Glutamatergic neuron (in vitro differentiated cells): ENCODE measurements around the gene GDI1. TPM values are rescaled to one million over a fixed set of nuclear protein-coding genes. Genes with fewer than 3 reads are reported as not detected.

ENCODE experiments used
- DNase-seq: peaks from one replicate; pipeline ENCODE4 v3.0.0; 2022
- H3K27ac Mint-ChIP-seq: one replicate; pipeline ENCODE4 v1.8.0; 2020; ENCODE audit warnings: mild to moderate bottlenecking, mixed read lengths, inconsistent platforms; ENCODE audit not compliant: unreplicated experiment
- H3K27me3 Mint-ChIP-seq: one replicate; pipeline ENCODE4 v1.8.0; 2020; ENCODE audit warnings: mild to moderate bottlenecking, moderate library complexity, mixed read lengths, inconsistent platforms; ENCODE audit not compliant: unreplicated experiment
- H3K36me3 Mint-ChIP-seq: one replicate; pipeline ENCODE4 v1.8.0; 2020; ENCODE audit warnings: mild to moderate bottlenecking, mixed read lengths, inconsistent platforms; ENCODE audit not compliant: unreplicated experiment
- H3K4me1 Mint-ChIP-seq: one replicate; pipeline ENCODE4 v1.8.0; 2020; ENCODE audit warnings: mild to moderate bottlenecking, low read depth, mixed read lengths, inconsistent platforms; ENCODE audit not compliant: unreplicated experiment
- H3K4me3 Mint-ChIP-seq: one replicate; pipeline ENCODE4 v1.8.0; 2020; ENCODE audit warnings: mild to moderate bottlenecking, mixed read lengths, inconsistent platforms; ENCODE audit not compliant: unreplicated experiment
- H3K9me3 Mint-ChIP-seq: one replicate; pipeline ENCODE4 v1.8.0; 2020; ENCODE audit warnings: mild to moderate bottlenecking, moderate library complexity, mixed read lengths, inconsistent platforms; ENCODE audit not compliant: unreplicated experiment
- CTCF ChIP-seq: fragments of 200-600 bp; sonication (generic); IDR thresholded peaks from one replicate; pipeline ENCODE4 v1.5.0; 2021; ENCODE audit not compliant: partially characterized antibody, unreplicated experiment
- total RNA-seq: library from RNA; stranded (reverse); fragmentation: NEBNext Ultra II Directional; extraction: Animal tissue kit (Norgen Biotek cat#: 25700); gene quantifications from one replicate; pipeline ENCODE4 v1.2.1, GENCODE V29; 2021; ENCODE audit not compliant: unreplicated experiment

GDI1 gene
- total RNA-seq, 1 donor from 2014 or later: 730 TPM

GRCh38 chrX:154449618-154450017, 12.7 kb downstream of the GDI1 start:
- TF ChIP-seq CTCF: no peak
- Mint-ChIP-seq H3K4me1 (no peaks in the 10 kb centered on the region), H3K36me3 (no peaks in the 10 kb centered on the region), H3K4me3 (no peak overlapping the region), H3K27ac (no peak overlapping the region), H3K27me3 (no peaks in the 10 kb centered on the region), H3K9me3 (no peaks in the 10 kb centered on the region)
- DNase-seq: no peak

GRCh38 chrX:154450312-154450711, 13.4 kb downstream of the GDI1 start:
- TF ChIP-seq CTCF: no peak
- H3K4me1 Mint-ChIP-seq: no peaks in the 10 kb centered on the region
- H3K36me3 Mint-ChIP-seq: no peaks in the 10 kb centered on the region
- no peak overlapping the region for H3K27ac Mint-ChIP-seq
- H3K9me3 Mint-ChIP-seq: no peaks in the 10 kb centered on the region
- no peak overlapping the region for H3K4me3 Mint-ChIP-seq
- DNase-seq: no peak
- H3K27me3 Mint-ChIP-seq: no peaks in the 10 kb centered on the region

- no peak overlapping the region for H3K27ac Mint-ChIP-seq
- no peak for DNase-seq
- no peaks in the 10 kb centered on the region for H3K36me3 Mint-ChIP-seq
- H3K27me3 Mint-ChIP-seq: peaks cover 4% of the 10 kb centered on the region
- H3K4me3 Mint-ChIP-seq: no peak overlapping the region
- peaks cover 4% of the 10 kb centered on the region for H3K9me3 Mint-ChIP-seq
- no peaks in the 10 kb centered on the region for H3K4me1 Mint-ChIP-seq
- TF ChIP-seq CTCF: no peak
Observed at GRCh38 chrX:154452823-154453222, 15.9 kb downstream of the GDI1 start.

GRCh38 chrX:154457491-154458115, 20.6 kb downstream of the GDI1 start:
- H3K4me1 Mint-ChIP-seq: peaks cover 4% of the 10 kb centered on the region
- H3K4me3 Mint-ChIP-seq: peak overlapping the region; percentile 94
- H3K9me3 Mint-ChIP-seq: peaks cover 7% of the 10 kb centered on the region
- peak; percentile 43 for DNase-seq
- peak overlapping the region; percentile 98 for H3K27ac Mint-ChIP-seq
- H3K27me3 Mint-ChIP-seq: peaks cover 10% of the 10 kb centered on the region
- H3K36me3 Mint-ChIP-seq: no peaks in the 10 kb centered on the region
- no peak for TF ChIP-seq CTCF

- H3K4me1 Mint-ChIP-seq: peaks cover 4% of the 10 kb centered on the region
Observed at GRCh38 chrX:154458116-154458953, 21.4 kb downstream of the GDI1 start, which contains the start of gene PLXNA3. Gene PLXNA3 (plus strand): TSS chrX:154458281. CDS start chrX:154460184, 1,903 bp downstream.

More at GRCh38 chrX:154458116-154458953, 21.4 kb downstream of the GDI1 start, which contains the start of gene PLXNA3:
- no peak for TF ChIP-seq CTCF
- Mint-ChIP-seq H3K36me3 (no peaks in the 10 kb centered on the region), H3K9me3 (peaks cover 7% of the 10 kb centered on the region), H3K27ac (peak within 1 kb of the TSS; percentile 98), H3K4me3 (peak within 1 kb of the TSS; percentile 94), H3K27me3 (peaks cover 10% of the 10 kb centered on the region)
- peak; percentile 71 for DNase-seq
